Naive thymus-derived CD8-positive, alpha-beta T cell (primary cell): Measurements from ENCODE around the gene ABCA13. TPM values are rescaled to one million over a fixed set of nuclear protein-coding genes. Genes with fewer than 3 reads are reported as not detected.

Experiments used
- ATAC-seq, 2 donors: fragments of 150-1000 bp; cut with Tn5 transposase in 1 of 2; sonication (Bioruptor Pico), chemical (Tn5 transposase) in 1 of 2; 1 replicate in 1 of 2; 2 replicates in 1 of 2; pipeline ENCODE4 v1.10.0; 2021; ENCODE audit warnings: mild to moderate bottlenecking in 2 of 2, moderate library complexity in 2 of 2
- POLR2A ChIA-PET: fragments of 350-600 bp; sonication (Branson Sonifier 250); formaldehyde crosslinking; loops from one replicate; lab custom pipeline; 2021; ENCODE audit warnings: antibody characterized with exemption; lab: Charles Lee
- DNase-seq, 10 donors: peaks; one replicate each; pipeline versions ENCODE4 v3.0.0 to v3.0.0-alpha.2; 2020 to 2022
- H3K27ac Mint-ChIP-seq, 10 donors: one replicate each; pipeline ENCODE4 v1.8.0; 2020 to 2022; ENCODE audit warnings: mild to moderate bottlenecking in 10 of 10, mixed read lengths in 10 of 10, moderate library complexity in 4 of 10, inconsistent platforms in 1 of 10
- H3K27me3 Mint-ChIP-seq, 5 donors: one replicate each; pipeline ENCODE4 v1.8.0; 2021 to 2022; ENCODE audit warnings: mixed read lengths in 5 of 5
- H3K36me3 Mint-ChIP-seq, 3 donors: one replicate each; pipeline ENCODE4 v1.8.0; 2020 to 2022; ENCODE audit warnings: mixed read lengths in 3 of 3, mild to moderate bottlenecking in 2 of 3, inconsistent platforms in 1 of 3
- H3K4me1 Mint-ChIP-seq, 4 donors: one replicate each; pipeline ENCODE4 v1.8.0; 2021 to 2022; ENCODE audit warnings: mixed read lengths in 4 of 4
- H3K4me3 Mint-ChIP-seq, 10 donors: one replicate each; pipeline ENCODE4 v1.8.0; 2020 to 2022; ENCODE audit warnings: mild to moderate bottlenecking in 10 of 10, mixed read lengths in 10 of 10, moderate library complexity in 6 of 10, inconsistent platforms in 1 of 10
- H3K9me3 Mint-ChIP-seq, 9 donors: one replicate each; pipeline ENCODE4 v1.8.0; 2020 to 2022; ENCODE audit warnings: mixed read lengths in 9 of 9, mild to moderate bottlenecking in 3 of 9, inconsistent platforms in 1 of 9, moderate library complexity in 1 of 9
- polyA plus RNA-seq, 3 donors: library from polyadenylated mRNA; unstranded; fragments of 300-500 nt; fragmentation: Illumina TruSeq; gene quantifications; one replicate each; pipeline ENCODE4 v1.2.3, GENCODE V29; 2021
- total RNA-seq, 8 experiments: library from RNA in 2 of 8; stranded (reverse) in 2 of 8; gene quantifications; one replicate each; pipeline ENCODE4 v1.2.3 and lab custom pipeline; 2021 to 2026

ABCA13 gene
- total and polyA plus RNA-seq, 5 experiments from 2014 or later: not detected

GRCh38 chr7:48295296-48295971 lies 124.2 kb downstream of the ABCA13 start:
- ATAC-seq (no peak), DNase-seq (no peak)
- peaks cover 0 to 22% (median 6%) of the 10 kb centered on the region in 5 donors for H3K27me3 Mint-ChIP-seq
- no peak overlapping the region for H3K27ac Mint-ChIP-seq
- no peaks in the 10 kb centered on the region for H3K9me3 Mint-ChIP-seq
- H3K36me3 Mint-ChIP-seq: no peaks in the 10 kb centered on the region
- no peaks in the 10 kb centered on the region for H3K4me1 Mint-ChIP-seq
- H3K4me3 Mint-ChIP-seq: no peak overlapping the region
- POLR2A ChIA-PET: no interaction called here

- Mint-ChIP-seq H3K27me3 (peaks cover 0 to 16% (median 6%) of the 10 kb centered on the region in 5 donors), H3K27ac (no peak overlapping the region), H3K9me3 (no peaks in the 10 kb centered on the region), H3K4me1 (no peaks in the 10 kb centered on the region), H3K4me3 (no peak overlapping the region), H3K36me3 (no peaks in the 10 kb centered on the region)
- POLR2A ChIA-PET: no interaction called here
- DNase-seq: no peak
- ATAC-seq: no peak
These were observed 125.7 kb downstream of the ABCA13 start for GRCh38 chr7:48296966-48297365.

GRCh38 chr7:48298779-48299178 lies 127.5 kb downstream of the ABCA13 start:
- H3K4me3 Mint-ChIP-seq: no peak overlapping the region
- ATAC-seq (no peak), DNase-seq (no peak)
- no peaks in the 10 kb centered on the region for H3K9me3 Mint-ChIP-seq
- no peaks in the 10 kb centered on the region for H3K4me1 Mint-ChIP-seq
- POLR2A ChIA-PET: no interaction called here
- no peaks in the 10 kb centered on the region for H3K36me3 Mint-ChIP-seq
- peaks cover 0 to 3% (median 0%) of the 10 kb centered on the region in 5 donors for H3K27me3 Mint-ChIP-seq
- H3K27ac Mint-ChIP-seq: no peak overlapping the region

- DNase-seq (peak in 2 of 10 donors; percentile 8 to 10), ATAC-seq (no peak)
- POLR2A ChIA-PET: no interaction called here
- H3K36me3 Mint-ChIP-seq: no peaks in the 10 kb centered on the region
- no peaks in the 10 kb centered on the region for H3K9me3 Mint-ChIP-seq
- no peak overlapping the region for H3K27ac Mint-ChIP-seq
- H3K4me3 Mint-ChIP-seq: no peak overlapping the region
- H3K27me3 Mint-ChIP-seq: peaks cover 0 to 3% (median 0%) of the 10 kb centered on the region in 5 donors
- no peaks in the 10 kb centered on the region for H3K4me1 Mint-ChIP-seq
These were observed 128.4 kb downstream of the ABCA13 start for GRCh38 chr7:48299580-48300169.

GRCh38 chr7:48300301-48300700 lies 129.0 kb downstream of the ABCA13 start:
- Mint-ChIP-seq H3K4me3 (no peak overlapping the region), H3K27me3 (peaks cover 0 to 8% (median 0%) of the 10 kb centered on the region in 5 donors), H3K9me3 (no peaks in the 10 kb centered on the region), H3K36me3 (no peaks in the 10 kb centered on the region), H3K27ac (no peak overlapping the region), H3K4me1 (no peaks in the 10 kb centered on the region)
- POLR2A ChIA-PET: no interaction called here
- ATAC-seq: no peak
- DNase-seq: no peak

GRCh38 chr7:48301201-48301600 lies 129.9 kb downstream of the ABCA13 start:
- no peak for DNase-seq
- H3K9me3 Mint-ChIP-seq: no peaks in the 10 kb centered on the region
- no peak for ATAC-seq
- POLR2A ChIA-PET: no interaction called here
- H3K4me1 Mint-ChIP-seq: no peaks in the 10 kb centered on the region
- H3K27me3 Mint-ChIP-seq: peaks cover 0 to 11% (median 0%) of the 10 kb centered on the region in 5 donors
- H3K4me3 Mint-ChIP-seq: no peak overlapping the region
- H3K27ac Mint-ChIP-seq: no peak overlapping the region
- H3K36me3 Mint-ChIP-seq: no peaks in the 10 kb centered on the region

GRCh38 chr7:48304641-48305040 lies 133.4 kb downstream of the ABCA13 start:
- ATAC-seq (no peak), DNase-seq (no peak)
- Mint-ChIP-seq H3K36me3 (no peaks in the 10 kb centered on the region), H3K4me1 (no peaks in the 10 kb centered on the region), H3K27ac (no peak overlapping the region), H3K4me3 (no peak overlapping the region), H3K9me3 (no peaks in the 10 kb centered on the region), H3K27me3 (peaks cover 0 to 9% (median 0%) of the 10 kb centered on the region in 5 donors)
- POLR2A ChIA-PET: interaction anchor here (0.9 kb wide), 1 partner anchor 36 kb away, joined by 3 read pairs; no protein-coding TSS in a partner anchor

GRCh38 chr7:48305661-48306060 lies 134.4 kb downstream of the ABCA13 start:
- Mint-ChIP-seq H3K9me3 (no peaks in the 10 kb centered on the region), H3K27me3 (peaks cover 0 to 8% (median 3%) of the 10 kb centered on the region in 5 donors), H3K4me3 (no peak overlapping the region), H3K36me3 (no peaks in the 10 kb centered on the region), H3K4me1 (no peaks in the 10 kb centered on the region), H3K27ac (no peak overlapping the region)
- DNase-seq (no peak), ATAC-seq (no peak)
- POLR2A ChIA-PET: interaction anchor here (0.9 kb wide), 1 partner anchor 35 kb away, joined by 3 read pairs; no protein-coding TSS in a partner anchor

GRCh38 chr7:48307041-48307714 lies 135.9 kb downstream of the ABCA13 start:
- Mint-ChIP-seq H3K9me3 (no peaks in the 10 kb centered on the region), H3K4me1 (no peaks in the 10 kb centered on the region), H3K27me3 (peaks cover 0 to 8% (median 3%) of the 10 kb centered on the region in 5 donors), H3K27ac (no peak overlapping the region), H3K4me3 (no peak overlapping the region), H3K36me3 (no peaks in the 10 kb centered on the region)
- DNase-seq: no peak
- POLR2A ChIA-PET: no interaction called here
- no peak for ATAC-seq

- ATAC-seq (no peak), DNase-seq (no peak)
- Mint-ChIP-seq H3K4me3 (no peak overlapping the region), H3K27me3 (peaks cover 0 to 8% (median 2%) of the 10 kb centered on the region in 5 donors), H3K4me1 (no peaks in the 10 kb centered on the region), H3K27ac (no peak overlapping the region), H3K9me3 (no peaks in the 10 kb centered on the region), H3K36me3 (no peaks in the 10 kb centered on the region)
- POLR2A ChIA-PET: no interaction called here
These were observed 138.5 kb downstream of the ABCA13 start for GRCh38 chr7:48309720-48310119.

- POLR2A ChIA-PET: no interaction called here
- Mint-ChIP-seq H3K27me3 (peaks cover 0 to 3% (median 0%) of the 10 kb centered on the region in 5 donors), H3K27ac (no peak overlapping the region), H3K36me3 (no peaks in the 10 kb centered on the region), H3K9me3 (no peaks in the 10 kb centered on the region), H3K4me3 (no peak overlapping the region), H3K4me1 (peaks cover 0 to 2% (median 0%) of the 10 kb centered on the region in 4 donors)
- ATAC-seq (no peak), DNase-seq (no peak)
These were observed 140.3 kb downstream of the ABCA13 start for GRCh38 chr7:48311464-48312100.

- no peaks in the 10 kb centered on the region for H3K36me3 Mint-ChIP-seq
- no peak for DNase-seq
- H3K9me3 Mint-ChIP-seq: no peaks in the 10 kb centered on the region
- no peak overlapping the region for H3K27ac Mint-ChIP-seq
- no peak overlapping the region for H3K4me3 Mint-ChIP-seq
- no peak for ATAC-seq
- POLR2A ChIA-PET: no interaction called here
- H3K4me1 Mint-ChIP-seq: peaks cover 0 to 2% (median 0%) of the 10 kb centered on the region in 4 donors
- H3K27me3 Mint-ChIP-seq: peaks cover 0 to 3% (median 0%) of the 10 kb centered on the region in 5 donors
These were observed 140.9 kb downstream of the ABCA13 start for GRCh38 chr7:48312151-48312550.

GRCh38 chr7:48316768-48317167 lies 145.5 kb downstream of the ABCA13 start:
- H3K9me3 Mint-ChIP-seq: no peaks in the 10 kb centered on the region
- H3K4me1 Mint-ChIP-seq: peaks cover 0 to 2% (median 0%) of the 10 kb centered on the region in 4 donors
- DNase-seq: no peak
- H3K27me3 Mint-ChIP-seq: peaks cover 0 to 6% (median 0%) of the 10 kb centered on the region in 5 donors
- no peak for ATAC-seq
- no peak overlapping the region for H3K4me3 Mint-ChIP-seq
- H3K27ac Mint-ChIP-seq: peak overlapping the region in 1 of 10 donors; percentile 27
- no peaks in the 10 kb centered on the region for H3K36me3 Mint-ChIP-seq
- POLR2A ChIA-PET: no interaction called here
